HG03378 (cell line): ENCODE results near the gene RNF144A.

Source experiments
- ATAC-seq: cut with Tn5 transposase; IDR thresholded peaks from one replicate; pipeline ENCODE4 v1.9.1; 2021; ENCODE audit warnings: mild to moderate bottlenecking, moderate library complexity; ENCODE audit not compliant: unreplicated experiment

RNF144A gene

GRCh38 chr2:7035884-7036283 is 118.7 kb downstream of the RNF144A start:
- ATAC-seq, result no peak

- peak; percentile 92 for ATAC-seq
Measured at GRCh38 chr2:7037340-7038333, 120.4 kb downstream of the RNF144A start.

GRCh38 chr2:7040547-7040946 is 123.3 kb downstream of the RNF144A start:
- no peak for ATAC-seq

GRCh38 chr2:7041421-7041820 is 124.2 kb downstream of the RNF144A start:
- no peak for ATAC-seq

GRCh38 chr2:7043690-7044089 is 126.5 kb downstream of the RNF144A start:
- no peak for ATAC-seq

GRCh38 chr2:7044253-7045250 is 127.3 kb downstream of the RNF144A start:
- ATAC-seq, result peak; percentile 71

GRCh38 chr2:7045601-7046590 is 128.7 kb downstream of the RNF144A start:
- ATAC-seq, result no peak

- no peak for ATAC-seq
Measured at GRCh38 chr2:7047661-7048060, 130.4 kb downstream of the RNF144A start.

- no peak for ATAC-seq
Measured at GRCh38 chr2:7048762-7049294, 131.6 kb downstream of the RNF144A start.

- ATAC-seq, result peak; percentile 91
Measured at GRCh38 chr2:7052404-7052803, 135.2 kb downstream of the RNF144A start.

- no peak for ATAC-seq
Measured at GRCh38 chr2:7053650-7054265, 136.5 kb downstream of the RNF144A start.

GRCh38 chr2:7057865-7058400 is 140.7 kb downstream of the RNF144A start:
- ATAC-seq, result peak; percentile 66

GRCh38 chr2:7060156-7060555 is 142.9 kb downstream of the RNF144A start:
- no peak for ATAC-seq

GRCh38 chr2:7060631-7061449 is 143.6 kb downstream of the RNF144A start:
- ATAC-seq, result no peak

- ATAC-seq, result no peak
Measured at GRCh38 chr2:7061450-7061789, 144.2 kb downstream of the RNF144A start.

GRCh38 chr2:7061921-7062320 is 144.7 kb downstream of the RNF144A start:
- no peak for ATAC-seq

GRCh38 chr2:7063789-7064188 is 146.6 kb downstream of the RNF144A start:
- no peak for ATAC-seq

GRCh38 chr2:7068457-7068856 is 151.2 kb downstream of the RNF144A start:
- no peak for ATAC-seq
